HL-60 (cell line): ENCODE data around the gene B4GALT1.

Experiments used
- CTCF ChIP-seq: IDR thresholded peaks from one replicate; pipeline ENCODE4 v1.5.1; 2011; ENCODE audit warnings: low read length, control low read depth, inconsistent platforms; ENCODE audit not compliant: insufficient read depth
- REST ChIP-seq: IDR thresholded peaks from 2 replicates; pipeline ENCODE4 v1.6.1; 2012; ENCODE audit warnings: low read depth; ENCODE audit not compliant: insufficient replicate concordance

DNA sequence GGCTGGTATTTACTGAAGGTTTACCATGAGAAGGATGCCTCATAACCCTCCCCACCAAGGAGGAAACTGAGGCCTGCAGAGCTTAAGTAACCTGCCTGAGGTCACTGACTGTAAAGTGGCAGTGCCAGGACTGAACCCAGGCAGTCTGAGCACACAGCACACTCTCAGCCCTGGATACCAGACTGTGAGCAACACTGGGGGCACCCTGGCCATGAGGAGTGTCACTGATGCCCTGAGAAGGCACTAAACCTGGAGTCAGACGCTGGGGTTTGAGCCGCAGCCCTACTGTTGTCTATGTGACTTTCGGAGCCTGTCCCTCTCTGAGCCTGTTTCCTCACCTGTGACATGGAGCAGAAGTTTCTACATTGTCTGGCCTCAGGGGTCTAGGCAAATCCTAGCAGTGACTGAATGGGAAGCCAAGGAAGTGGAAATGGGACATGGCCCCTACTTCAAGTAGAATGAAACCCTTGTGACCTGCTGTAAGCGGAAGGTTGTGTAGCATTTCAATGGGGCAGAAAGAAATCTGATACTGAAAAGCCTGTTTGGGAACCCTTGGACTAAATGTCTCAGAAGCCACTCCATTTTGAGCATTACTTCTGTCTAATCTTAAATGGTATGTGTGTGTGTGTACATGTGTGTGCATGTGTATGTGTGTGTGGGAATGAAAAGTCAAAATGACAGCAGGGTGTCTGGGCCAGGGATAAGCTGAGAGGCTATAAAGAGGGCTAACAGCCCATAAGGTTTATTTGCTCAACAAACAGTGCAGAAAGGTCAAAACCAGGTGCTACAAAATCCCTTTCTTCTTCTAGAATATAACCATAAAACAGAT lies 36.0 kb downstream of the B4GALT1 start:
- TF ChIP-seq CTCF (no peak), REST (no peak)
